ENCODE results near the gene HIP1. TPM values are rescaled to one million over a fixed set of nuclear protein-coding genes. Genes with fewer than 3 reads are reported as not detected.

Gene HIP1
- total RNA-seq, 1 experiment from 2014 or later: 13.7 TPM

- Mint-ChIP-seq H3K4me1 (ENCODE audit: low read depth, unreplicated experiment) (peaks cover 5% of the 10 kb centered on the region), H3K9me3 (ENCODE audit: unreplicated experiment) (no peaks in the 10 kb centered on the region), H3K27me3 (ENCODE audit: insufficient read depth, unreplicated experiment) (no peaks in the 10 kb centered on the region), H3K36me3 (ENCODE audit: insufficient read depth, unreplicated experiment) (no peaks in the 10 kb centered on the region), H3K4me3 (ENCODE audit: unreplicated experiment) (no peak overlapping the region), H3K27ac (ENCODE audit: unreplicated experiment) (no peak overlapping the region)
- Histone ChIP-seq H3K27me3 (replicated peaks; ENCODE audit: control insufficient read depth, insufficient read depth, low read length) (no peaks in the 10 kb centered on the region), H3K4me3 (ENCODE audit: low read depth, low read length) (no peak overlapping the region), H3K36me3 (ENCODE audit: control insufficient read depth, insufficient read depth, low read length) (no peaks in the 10 kb centered on the region), H3K9me3 (no peaks in the 10 kb centered on the region), H3K4me1 (peaks cover 7% of the 10 kb centered on the region; the same call in 1 of the 2 replicates)
- BruUV-seq (replicated peaks): no TSS peak
- CTCF ChIA-PET: no interaction called here
- intact Hi-C loops (cut with micrococcal nuclease; ENCODE audit: unreplicated experiment): no loop called here
- no peak for DNase-seq
- TF ChIP-seq CTCF (IDR thresholded peaks at IDR 0.05; ENCODE audit: insufficient read depth in 1 of 2, low read depth in 1 of 2, low read length in 1 of 2, severe bottlenecking in 1 of 2, unreplicated experiment in 1 of 2): no peak
- POLR2A ChIA-PET: no interaction called here
These were observed 92.1 kb downstream of the HIP1 start for GRCh38 chr7:75646571-75647102.

GRCh38 chr7:75645570-75645969, 93.2 kb downstream of the HIP1 start:
- Mint-ChIP-seq H3K4me1 (ENCODE audit: low read depth, unreplicated experiment) (peaks cover 5% of the 10 kb centered on the region), H3K9me3 (ENCODE audit: unreplicated experiment) (no peaks in the 10 kb centered on the region), H3K27ac (ENCODE audit: unreplicated experiment) (no peak overlapping the region), H3K36me3 (ENCODE audit: insufficient read depth, unreplicated experiment) (no peaks in the 10 kb centered on the region), H3K27me3 (ENCODE audit: insufficient read depth, unreplicated experiment) (no peaks in the 10 kb centered on the region), H3K4me3 (ENCODE audit: unreplicated experiment) (no peak overlapping the region)
- POLR2A ChIA-PET: no interaction called here
- intact Hi-C loops (cut with micrococcal nuclease; ENCODE audit: unreplicated experiment): no loop called here
- Histone ChIP-seq H3K4me3 (ENCODE audit: low read depth, low read length) (no peak overlapping the region), H3K9me3 (no peaks in the 10 kb centered on the region), H3K27me3 (replicated peaks; ENCODE audit: control insufficient read depth, insufficient read depth, low read length) (no peaks in the 10 kb centered on the region), H3K4me1 (peaks cover 7% of the 10 kb centered on the region; the same call in 1 of the 2 replicates), H3K36me3 (ENCODE audit: control insufficient read depth, insufficient read depth, low read length) (no peaks in the 10 kb centered on the region)
- CTCF ChIA-PET: no interaction called here
- BruUV-seq (replicated peaks): no TSS peak
- no peak for DNase-seq
- no peak for TF ChIP-seq CTCF (IDR thresholded peaks at IDR 0.05; ENCODE audit: insufficient read depth in 1 of 2, low read depth in 1 of 2, low read length in 1 of 2, severe bottlenecking in 1 of 2, unreplicated experiment in 1 of 2)

- H3K27me3 Mint-ChIP-seq (ENCODE audit: insufficient read depth, unreplicated experiment): no peaks in the 10 kb centered on the region
- POLR2A ChIA-PET: no interaction called here
These were observed 94.2 kb downstream of the HIP1 start for GRCh38 chr7:75644589-75644988.

More at GRCh38 chr7:75644589-75644988, 94.2 kb downstream of the HIP1 start:
- no peaks in the 10 kb centered on the region for H3K9me3 ChIP-seq
- CTCF ChIA-PET: no interaction called here
- no peak overlapping the region for H3K4me3 ChIP-seq (ENCODE audit: low read depth, low read length)
- H3K27ac Mint-ChIP-seq (ENCODE audit: unreplicated experiment): no peak overlapping the region
- H3K9me3 Mint-ChIP-seq (ENCODE audit: unreplicated experiment): no peaks in the 10 kb centered on the region
- TF ChIP-seq CTCF (IDR thresholded peaks at IDR 0.05; ENCODE audit: insufficient read depth in 1 of 2, low read depth in 1 of 2, low read length in 1 of 2, severe bottlenecking in 1 of 2, unreplicated experiment in 1 of 2): no peak
- BruUV-seq (replicated peaks): no TSS peak
- H3K4me1 Mint-ChIP-seq (ENCODE audit: low read depth, unreplicated experiment): peaks cover 2% of the 10 kb centered on the region
- H3K4me1 ChIP-seq: peaks cover 3% of the 10 kb centered on the region; the same call in 1 of the 2 replicates
- H3K27me3 ChIP-seq (replicated peaks; ENCODE audit: control insufficient read depth, insufficient read depth, low read length): no peaks in the 10 kb centered on the region
- no peak overlapping the region for H3K4me3 Mint-ChIP-seq (ENCODE audit: unreplicated experiment)
- no peaks in the 10 kb centered on the region for H3K36me3 Mint-ChIP-seq (ENCODE audit: insufficient read depth, unreplicated experiment)
- intact Hi-C loops (cut with micrococcal nuclease; ENCODE audit: unreplicated experiment): loop anchor here (5.0 kb wide), 1 partner anchor 117 kb away; no protein-coding TSS in a partner anchor
- H3K36me3 ChIP-seq (ENCODE audit: control insufficient read depth, insufficient read depth, low read length): no peaks in the 10 kb centered on the region
- DNase-seq: no peak

Data from Caco-2 (cell line).